GM21381 (cell line): Measurements from ENCODE around the gene SYT17.

Experiments
- ATAC-seq: cut with Tn5 transposase; IDR thresholded peaks from one replicate; pipeline ENCODE4 v1.9.1; 2021; ENCODE audit warnings: mild to moderate bottlenecking, moderate library complexity; ENCODE audit not compliant: unreplicated experiment

The SYT17 gene

DNA sequence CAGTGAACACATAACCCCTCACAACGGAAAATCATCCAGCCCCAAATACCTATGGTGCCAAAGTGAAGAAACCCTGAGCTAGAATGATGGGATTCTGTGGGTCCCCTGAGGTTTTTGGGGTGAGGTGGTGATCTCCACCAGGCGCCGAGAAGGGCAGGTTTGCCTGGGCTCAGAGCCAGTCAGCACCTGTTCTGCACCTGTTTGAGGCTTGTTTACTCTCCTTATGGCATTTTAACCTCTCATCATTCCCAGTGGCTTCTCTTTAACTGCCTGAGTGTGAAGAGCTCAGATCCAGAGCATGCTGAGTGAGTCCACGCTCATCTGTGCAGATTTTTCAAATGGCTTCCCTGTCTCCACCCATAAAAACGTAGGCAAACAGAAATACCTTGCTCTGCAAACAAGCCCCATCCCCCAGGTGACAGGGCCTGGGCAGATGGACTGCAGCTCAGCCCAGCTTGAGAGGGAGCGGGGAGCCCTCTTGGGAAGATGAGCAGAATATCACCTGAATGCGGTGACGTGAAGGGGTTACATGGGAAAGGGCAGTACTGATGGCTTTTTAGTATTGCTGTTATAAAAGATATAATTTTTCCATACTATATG lies 77.4 kb downstream of the SYT17 start:
- ATAC-seq = no peak

DNA sequence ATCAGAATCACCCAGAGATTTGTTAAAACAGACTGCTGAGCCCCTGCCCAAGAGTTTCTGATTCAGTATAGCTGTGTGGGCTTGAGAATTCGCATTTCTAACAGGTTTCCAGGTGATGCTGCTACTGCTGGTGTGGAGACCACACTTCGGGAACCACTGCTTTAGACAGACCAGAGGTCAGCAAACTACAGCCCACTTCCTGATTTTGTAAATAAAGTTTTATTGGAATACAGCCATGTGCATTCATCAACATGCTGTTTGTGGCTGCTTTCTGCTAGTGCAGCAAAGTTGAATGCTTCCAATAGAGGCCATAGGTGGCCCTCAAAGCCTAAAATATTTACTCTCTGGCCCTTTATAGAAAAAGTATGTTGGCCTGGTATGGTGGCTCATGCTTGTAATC lies 84.9 kb downstream of the SYT17 start:
- ATAC-seq = no peak

DNA sequence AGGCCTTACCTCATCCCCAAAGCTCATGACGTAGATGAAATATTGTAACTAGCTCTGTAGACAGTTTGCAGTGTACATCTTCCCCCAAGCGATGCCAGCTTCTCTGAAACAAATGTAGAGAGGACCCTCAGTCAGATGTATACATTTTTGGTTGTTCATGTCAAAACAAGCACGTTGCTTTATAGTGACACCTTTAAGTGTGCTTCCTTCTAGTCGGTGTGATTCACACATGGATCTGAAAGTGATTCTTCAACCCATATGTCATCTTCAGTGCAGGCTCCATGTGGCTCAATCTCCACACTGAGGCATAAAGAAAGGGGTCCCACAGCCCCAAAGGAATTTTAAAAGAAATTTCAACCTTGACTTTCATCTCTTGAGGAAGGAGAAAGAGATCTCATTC lies 86.6 kb downstream of the SYT17 start:
- ATAC-seq = no peak

DNA sequence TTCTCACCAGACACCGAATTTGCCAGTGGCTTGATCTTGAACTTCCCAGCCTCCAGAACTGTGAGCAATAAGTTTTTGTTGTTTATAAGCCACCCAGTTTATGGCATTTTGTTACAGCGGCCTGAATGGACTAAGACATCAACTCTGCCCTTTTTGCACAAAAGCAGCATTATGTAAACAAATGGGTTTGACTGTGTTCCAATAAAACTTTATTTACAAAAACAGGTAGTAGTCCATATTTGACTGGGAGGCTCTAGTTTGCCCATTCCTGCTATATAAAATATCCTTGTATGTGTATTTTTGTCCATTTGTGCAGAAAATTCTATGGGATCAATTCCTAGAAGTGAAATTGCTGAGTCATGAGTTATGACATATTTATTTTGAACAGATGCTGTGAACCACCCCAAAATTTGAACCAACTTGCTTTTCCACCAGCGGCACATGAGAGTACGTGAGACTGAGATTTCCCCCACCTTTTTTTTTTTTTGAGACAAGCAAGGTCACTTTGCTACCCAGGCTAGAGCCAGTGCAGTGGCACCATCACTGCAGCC lies 96.2 kb downstream of the SYT17 start:
- ATAC-seq = no peak

DNA sequence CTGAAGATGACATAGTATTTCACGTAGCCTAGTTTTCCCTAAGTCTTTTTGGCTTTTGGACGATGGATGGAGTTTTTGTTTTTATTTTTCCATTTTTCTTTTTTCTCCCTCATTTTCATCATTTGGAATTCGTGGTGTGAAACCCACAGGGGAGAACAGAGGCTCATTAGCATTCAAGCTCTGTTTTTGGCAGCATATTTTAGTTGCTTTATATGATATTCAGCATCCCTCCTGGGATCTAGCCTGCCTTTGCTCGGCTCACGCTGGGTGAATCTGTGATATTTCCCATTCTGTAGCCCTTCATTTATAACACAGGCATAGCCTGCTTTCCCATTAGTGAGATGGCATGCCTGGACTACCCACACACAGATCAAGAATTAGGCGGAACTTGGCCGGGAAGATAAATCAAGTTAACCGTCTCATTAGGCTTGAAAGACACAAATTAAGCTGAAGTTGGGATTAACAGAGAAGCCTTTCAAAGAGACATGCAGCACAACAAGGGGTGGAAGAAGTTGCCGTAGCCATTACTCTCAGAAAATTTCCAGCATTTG lies 97.4 kb downstream of the SYT17 start:
- ATAC-seq = no peak

DNA sequence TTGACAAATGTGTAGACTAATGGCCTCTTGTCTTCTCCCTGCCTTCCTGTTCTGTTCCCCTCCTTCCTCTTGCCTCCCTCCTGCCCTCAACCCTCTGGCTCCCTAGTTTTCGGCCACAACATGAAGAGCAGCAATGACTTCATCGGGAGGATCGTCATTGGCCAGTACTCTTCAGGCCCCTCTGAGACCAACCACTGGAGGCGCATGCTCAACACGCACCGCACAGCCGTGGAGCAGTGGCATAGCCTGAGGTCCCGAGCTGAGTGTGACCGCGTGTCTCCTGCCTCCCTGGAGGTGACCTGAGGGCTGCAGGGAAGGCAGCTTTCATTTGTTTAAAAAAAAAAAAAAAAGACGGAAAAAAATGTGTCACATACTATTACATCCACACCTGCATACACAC lies 98.7 kb downstream of the SYT17 start:
- ATAC-seq = no peak

DNA sequence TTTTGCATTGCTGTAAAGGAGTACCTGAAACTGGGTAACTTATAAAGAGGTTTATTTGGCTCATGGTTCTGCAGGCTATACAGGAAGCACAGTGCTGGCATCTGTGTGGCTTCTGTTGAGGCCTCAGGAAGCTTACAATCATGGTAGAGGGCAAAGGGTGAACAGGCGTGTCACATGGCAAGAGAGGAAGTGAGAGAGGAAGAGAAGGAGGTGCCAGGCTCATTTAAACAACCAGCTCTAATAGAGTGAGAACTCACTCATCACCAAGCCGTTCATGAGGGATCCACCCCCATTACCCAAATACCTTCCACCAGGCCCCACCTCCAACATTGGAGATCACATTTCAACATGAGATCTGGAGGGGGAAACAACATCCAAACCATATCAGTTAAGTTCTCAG lies 101.1 kb downstream of the SYT17 start:
- no peak for ATAC-seq

DNA sequence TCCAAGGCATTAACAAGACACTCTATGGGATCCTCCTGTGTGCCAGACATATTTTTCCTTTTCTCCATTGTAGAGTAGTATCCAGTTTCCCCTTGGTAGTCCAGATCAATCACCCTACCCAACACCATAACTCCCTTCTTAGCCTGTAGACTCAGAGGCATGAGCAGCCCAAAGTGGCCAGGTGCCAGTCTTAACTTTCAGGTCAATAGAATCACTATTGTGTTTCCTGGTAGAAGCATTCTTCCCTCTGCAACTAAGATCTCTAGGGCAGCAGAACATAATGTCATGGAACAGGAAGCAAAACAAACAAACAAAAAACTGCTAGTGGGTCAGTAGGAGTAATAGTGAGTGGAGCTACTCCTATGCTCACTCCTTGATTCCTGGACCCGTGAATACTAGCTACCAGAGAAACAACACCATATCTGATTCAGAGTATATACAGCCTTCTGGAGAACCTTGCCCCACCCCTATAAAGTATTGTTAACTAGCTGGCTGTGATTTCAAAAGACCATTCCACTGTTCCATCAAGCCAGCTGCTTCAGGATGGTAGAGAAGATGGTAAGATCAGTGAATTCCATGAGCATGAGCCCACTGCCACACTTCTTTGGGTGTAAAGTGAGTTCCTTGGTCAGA lies 106.2 kb downstream of the SYT17 start:
- no peak for ATAC-seq

DNA sequence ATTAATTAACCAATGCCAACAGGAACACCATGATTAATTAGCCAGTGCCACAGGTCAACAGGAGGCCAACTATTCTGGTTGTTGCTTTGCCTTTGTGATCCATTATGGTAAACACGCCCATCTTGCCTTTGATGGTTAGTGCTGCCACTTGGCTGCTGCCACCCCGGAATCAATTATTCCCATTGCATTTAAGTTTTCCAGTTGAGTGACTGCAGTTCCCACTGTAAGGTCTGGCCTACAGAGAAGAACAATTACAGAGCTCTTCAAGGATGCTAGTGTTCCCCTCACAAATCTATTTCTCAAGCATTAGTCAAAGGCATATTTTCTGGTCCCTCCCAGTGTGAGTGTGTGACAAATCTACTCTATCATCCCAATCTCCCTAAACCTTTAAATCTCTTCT lies 110.4 kb downstream of the SYT17 start:
- ATAC-seq = no peak

DNA sequence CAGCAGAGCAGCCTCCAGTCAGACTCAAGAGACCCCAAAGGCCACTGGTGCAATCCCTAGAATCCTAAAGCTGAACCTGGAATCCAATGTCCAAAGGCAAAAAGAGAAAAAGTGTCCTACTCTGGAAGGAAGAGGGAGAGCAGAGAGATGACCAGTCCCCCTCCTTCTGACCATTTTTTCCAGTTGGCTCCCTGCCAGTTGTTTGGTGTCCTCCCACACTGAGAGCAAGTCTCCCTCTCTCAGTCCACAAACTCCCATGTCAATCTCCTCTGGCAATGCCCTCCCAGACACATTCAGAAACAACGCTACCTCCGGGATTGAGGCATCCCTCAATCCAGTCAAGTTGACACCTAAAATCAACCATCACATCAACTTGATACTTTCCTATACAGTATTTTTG lies 113.2 kb downstream of the SYT17 start:
- no peak for ATAC-seq

DNA sequence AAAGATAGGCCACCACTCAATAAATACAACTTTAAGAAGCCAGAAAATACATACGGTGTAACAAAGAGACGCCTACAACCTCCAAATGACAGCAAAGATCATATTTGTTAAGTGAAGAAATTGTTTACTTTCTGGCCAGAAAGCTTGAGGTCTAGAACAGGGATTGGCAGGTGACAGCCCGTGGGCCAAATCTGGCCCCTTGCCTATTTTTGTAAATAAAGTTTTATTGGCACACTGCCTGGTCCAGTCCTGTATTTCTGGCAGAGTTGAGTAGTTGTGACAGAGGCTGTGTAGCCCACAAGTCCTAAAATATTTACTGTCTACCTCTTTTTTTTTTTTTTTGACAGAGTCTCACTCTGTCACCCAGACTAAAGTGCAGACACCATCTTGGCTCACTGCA lies 114.1 kb downstream of the SYT17 start:
- no peak for ATAC-seq

DNA sequence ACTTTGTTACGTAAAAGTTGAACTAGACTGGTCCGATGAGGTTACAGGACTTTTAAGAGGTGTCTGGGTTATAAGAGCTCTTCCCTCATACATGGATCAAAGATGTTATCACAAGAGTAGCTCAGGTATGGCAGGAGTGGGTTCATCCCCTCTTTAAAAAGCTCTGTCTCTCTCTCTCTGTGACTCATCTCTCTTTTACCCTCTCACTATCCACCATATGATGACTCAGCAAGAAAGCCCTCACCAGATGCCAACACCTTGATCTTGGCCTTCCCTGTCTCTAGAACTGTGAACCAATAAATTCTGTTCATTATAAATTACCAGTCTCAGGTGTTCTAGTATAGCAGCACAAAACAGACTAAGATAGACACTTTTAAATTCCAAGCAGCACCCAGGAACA lies 115.6 kb downstream of the SYT17 start:
- no peak for ATAC-seq

DNA sequence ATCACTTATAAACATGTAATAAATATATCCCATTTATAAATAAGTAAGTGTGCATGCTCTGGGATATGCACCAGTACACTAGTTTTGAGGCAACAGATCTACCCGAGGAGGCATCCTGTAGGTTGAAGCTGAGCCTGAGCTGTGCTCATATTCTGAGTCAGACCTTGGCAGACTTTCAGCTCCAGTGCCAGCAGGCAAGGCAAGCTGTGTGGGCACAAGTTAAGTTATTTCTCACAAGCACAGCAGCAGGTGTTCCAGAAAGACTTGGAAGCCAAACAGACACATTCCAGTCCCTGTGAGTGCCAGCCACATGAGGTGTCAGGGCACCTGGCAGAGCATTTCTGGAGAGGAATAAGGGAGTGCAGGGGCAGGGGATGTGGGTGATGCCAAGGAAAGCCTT lies 116.2 kb downstream of the SYT17 start:
- no peak for ATAC-seq

DNA sequence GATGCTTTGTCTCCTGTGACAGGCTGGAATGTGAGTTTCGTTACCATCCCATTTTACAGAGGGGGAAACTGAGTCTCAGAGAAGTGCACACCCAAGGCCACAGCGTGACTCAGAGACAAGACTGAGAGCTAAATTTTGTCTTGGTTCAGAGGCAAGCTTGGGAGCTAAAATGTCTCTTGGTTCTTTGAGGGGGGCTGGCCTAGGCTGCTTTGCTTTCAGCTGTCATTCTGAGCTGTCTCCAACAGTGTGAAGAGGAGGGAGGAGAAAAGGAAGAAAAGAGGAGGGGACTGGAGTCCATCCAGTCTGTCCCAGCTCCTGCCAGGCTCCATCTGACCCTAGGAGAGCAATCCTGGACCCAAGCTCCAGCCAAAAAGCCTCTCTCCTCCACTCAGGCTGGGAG lies 117.4 kb downstream of the SYT17 start, which contains the start of gene CLEC19A:
Gene CLEC19A (plus strand): TSS at position 301 of the 400 bp plus-strand sequence. CDS start 121 bp downstream, outside the sequence.
- ATAC-seq = no peak

DNA sequence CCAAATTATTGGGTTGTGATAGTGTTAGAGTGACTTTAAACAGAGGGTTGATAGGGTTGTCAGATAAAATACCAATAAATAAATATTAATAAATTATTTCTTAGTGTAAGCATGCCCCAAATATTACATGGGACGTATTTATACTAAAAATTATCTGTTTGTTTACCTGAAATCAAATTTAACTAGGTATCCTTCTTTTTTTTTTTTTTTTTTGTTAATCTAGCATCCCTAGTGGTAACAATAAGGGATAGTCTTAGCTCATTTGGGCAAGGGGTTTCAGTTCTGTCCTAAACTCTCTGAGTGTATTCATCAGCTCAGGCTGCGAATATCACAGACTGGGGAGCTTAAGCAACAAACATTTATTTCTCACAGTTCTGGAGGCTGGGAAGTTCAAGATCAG lies 118.8 kb downstream of the SYT17 start:
- ATAC-seq = no peak

DNA sequence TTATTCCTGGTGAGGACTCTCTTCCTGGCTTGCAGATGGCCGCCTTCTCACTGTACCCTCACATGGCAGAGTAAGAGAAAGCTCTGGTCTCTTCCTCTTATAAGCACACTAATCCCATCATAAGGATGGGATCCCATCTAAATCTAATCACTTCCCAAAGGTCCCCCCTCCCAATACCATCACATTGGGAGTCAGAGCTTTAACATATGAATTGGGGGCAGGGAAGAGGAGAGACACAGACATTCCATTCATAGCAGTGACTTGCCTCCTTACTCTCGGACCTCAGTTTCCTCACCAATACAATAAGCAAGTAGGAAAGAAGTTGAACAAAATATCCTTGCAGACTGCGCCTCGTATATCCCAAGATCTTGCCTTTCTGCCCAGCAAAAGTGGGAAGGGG lies 119.2 kb downstream of the SYT17 start:
- ATAC-seq = no peak

DNA sequence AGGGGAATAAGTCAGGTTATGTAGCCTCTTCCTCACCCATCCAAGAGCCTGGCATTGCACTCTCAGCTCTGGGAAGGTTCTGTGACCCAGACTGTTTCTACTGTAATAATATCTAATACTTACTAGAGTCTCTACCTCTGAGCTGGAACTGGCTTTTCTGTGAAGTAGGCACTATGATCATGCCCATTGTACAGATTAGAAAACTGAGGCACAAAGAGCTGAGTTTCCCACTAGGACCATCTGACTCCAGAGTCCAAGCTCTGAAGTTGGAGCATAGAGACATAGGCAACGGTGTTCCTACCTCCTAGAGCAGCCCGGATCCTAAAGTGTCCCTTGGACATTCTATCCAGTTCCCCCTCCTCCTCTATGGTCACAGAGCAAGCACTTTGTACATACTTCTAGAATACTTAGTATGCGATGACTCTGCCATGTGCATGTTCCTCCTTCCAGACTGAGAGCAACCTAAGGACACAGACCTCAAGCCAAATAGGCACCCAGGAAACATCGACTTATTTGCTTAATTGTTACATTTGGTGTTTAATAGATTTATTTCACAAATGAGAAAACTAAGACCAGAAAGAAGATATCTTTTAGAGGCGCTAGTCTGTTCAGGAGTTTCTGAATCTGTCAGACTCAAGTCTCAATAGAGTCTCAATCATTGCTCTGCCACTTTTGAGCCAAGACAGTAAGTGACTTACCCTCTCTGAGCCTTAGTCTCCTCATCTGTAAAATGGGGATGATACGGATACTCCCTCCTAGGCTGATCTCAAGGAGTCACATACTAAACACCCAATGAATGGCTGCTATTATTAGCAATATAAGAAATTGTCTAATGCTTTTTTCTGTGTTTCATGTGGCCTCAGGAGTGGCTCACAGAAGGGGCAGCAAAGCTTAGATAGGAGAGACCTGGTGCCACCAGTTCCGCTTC lies 121.1 kb downstream of the SYT17 start:
- ATAC-seq = no peak

DNA sequence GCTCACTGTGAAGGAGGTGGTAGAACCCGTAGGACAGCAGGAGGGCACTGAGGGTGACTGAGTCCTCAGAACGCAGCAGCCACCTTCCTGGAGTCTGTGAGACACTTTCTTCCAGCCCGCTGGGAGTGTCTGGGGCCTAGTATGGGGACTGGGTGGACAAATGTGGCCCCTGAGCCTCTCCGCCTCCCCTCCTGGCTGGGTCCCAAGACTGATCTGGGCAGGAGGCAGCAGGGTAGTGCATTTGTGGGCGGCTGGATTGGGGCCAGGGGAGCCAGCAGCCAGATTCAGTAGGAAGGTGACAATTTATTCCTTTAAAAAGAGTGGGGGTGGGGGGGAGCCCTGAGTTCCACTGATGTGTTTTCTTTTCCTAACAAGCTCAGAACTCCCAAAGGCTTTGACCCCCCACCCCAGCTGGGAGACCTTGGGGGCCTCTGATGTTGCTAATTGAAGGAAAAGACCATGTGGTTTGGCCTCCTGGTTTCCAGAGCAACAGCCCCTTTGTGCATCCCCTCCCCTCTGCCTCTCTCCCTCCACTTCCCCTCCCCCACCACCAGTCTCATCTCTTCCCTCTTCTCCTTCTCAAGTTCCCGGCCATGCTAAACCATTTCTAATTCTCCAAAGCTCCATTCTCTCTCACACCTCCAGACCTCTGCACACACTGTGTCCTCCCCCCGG lies 121.9 kb downstream of the SYT17 start:
- ATAC-seq = no peak

DNA sequence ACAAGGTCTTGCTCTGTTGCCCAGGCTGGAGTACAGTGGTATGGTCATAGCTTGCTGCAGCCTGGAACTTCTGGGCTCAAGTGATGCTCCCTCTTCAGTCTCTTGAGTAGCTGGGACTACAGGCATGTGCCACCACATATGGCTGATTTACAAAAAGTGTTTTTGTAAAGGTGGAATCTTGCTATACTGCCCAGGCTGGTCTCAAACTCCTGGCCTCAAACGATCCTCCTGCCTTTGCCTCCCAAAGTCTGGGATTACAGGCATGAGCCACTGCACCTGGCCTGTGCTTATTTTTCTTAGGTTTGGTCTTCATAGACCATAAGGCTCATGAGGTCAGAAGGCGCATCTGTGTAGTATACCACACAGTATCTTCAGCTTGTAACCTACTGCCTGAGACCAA lies 122.8 kb downstream of the SYT17 start:
- no peak for ATAC-seq

DNA sequence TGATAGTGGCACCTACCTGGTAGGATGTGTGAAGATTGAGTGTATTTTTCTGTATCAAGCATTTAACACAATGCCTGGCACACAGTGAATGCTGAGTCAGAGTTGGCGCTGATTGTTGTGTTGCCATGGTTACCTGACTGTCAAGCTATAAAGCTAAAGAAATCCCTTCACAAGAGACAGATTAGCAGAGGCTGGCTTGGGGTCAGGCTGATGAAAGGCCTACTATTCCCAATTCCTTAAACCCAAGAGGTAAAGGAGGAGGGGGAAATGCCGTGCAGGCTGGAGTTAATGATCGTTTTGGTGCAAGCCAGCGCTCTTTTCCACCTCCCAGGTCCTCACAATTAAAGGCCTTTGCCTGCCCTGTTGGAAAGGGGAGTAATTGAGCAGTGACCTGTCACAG lies 123.4 kb downstream of the SYT17 start:
- no peak for ATAC-seq

DNA sequence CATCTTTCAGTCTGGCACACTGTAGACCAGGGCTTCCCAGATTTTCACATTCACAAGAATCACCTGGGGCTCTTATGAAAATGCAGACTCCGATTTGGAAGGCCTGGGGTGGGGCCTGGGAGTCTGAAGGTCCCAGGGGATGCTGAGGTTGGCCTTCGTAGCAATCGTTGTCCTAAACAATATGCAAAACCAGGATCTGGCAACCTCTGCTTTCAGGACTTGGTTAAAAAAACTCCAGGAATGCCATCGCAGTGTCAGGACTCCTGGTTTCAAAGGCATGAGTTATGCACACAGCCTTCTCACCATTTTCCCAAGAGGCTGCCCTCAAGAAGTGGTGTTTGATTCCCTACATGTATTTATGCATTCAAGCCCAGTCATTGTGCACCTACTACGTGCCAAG lies 124.1 kb downstream of the SYT17 start:
- ATAC-seq = no peak
